ENCODE results near the gene AMBRA1.
"Not testable (repeated sequence)": the region's sequence is repeated elsewhere in the genome, so short reads cannot be mapped to it uniquely, and the experiment has no call there.

The AMBRA1 gene

DNA sequence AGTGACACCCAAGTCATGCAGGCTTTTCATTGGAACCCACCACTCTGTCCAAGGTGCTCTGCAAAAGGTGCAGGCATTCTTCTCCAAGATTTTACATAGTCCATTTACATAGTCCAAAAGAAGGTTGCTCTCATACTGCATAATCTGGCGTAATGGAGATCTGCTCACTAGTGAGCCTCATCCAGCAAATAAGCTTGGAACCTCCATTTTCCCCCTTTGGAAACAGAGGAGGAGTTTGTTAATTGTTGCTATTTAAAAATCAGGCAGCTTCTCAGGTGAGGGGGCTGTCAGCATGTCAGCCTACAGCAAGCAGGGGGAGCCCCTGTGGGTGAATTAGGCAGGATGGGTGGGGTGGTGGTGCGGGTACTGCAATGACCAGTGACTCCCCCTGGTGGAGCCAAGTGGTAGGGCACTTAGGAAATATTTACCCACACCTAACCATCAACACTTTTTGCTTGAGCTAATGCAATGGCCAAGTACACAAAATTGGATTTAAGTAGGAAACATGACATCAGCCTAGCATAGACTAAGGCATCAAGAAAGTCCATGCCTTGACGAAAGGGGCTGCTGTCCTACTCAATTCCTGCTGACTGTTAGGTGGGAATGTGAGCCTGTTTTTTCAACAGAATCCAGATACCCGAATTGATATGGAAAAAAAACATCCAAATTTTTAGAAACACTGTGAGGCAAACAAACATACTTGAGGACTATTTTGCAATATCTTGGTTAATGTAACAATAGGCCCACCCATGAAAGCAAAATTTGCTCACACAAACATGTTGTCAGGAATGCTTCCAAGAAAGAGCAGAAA is 64.5 kb downstream of the AMBRA1 start:
- peak; percentile 64 for DNase-seq

DNA sequence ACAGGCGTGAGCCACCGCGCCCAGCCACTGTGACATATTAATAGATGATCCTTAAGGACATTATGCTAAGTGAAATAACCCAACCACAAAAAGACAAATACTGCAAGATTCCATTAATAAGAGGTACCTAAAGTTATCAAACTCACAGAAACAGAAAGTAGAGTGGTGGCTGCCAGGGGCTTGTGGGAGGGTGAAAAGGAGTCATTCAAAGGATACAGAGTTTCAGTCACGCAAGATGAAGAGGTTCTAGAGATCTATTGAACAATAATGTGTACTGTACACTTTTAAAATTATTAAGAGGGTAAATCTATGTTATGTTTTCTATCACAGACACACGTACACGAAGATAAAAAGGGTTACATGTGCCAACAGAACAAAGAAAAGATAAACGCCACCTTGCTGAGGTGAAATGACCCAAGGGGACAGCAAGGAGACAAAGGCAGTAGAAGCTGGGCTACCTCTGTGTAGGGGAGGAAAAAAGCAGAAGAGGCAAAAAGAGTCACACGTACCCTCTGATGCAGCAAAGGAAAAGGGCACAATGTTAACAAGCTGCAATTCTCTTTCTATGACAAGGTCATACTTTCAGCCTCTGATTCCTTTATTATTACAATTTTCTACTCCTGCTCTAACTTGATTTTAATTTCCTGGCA is 65.3 kb downstream of the AMBRA1 start:
- DNase-seq = no peak

DNA sequence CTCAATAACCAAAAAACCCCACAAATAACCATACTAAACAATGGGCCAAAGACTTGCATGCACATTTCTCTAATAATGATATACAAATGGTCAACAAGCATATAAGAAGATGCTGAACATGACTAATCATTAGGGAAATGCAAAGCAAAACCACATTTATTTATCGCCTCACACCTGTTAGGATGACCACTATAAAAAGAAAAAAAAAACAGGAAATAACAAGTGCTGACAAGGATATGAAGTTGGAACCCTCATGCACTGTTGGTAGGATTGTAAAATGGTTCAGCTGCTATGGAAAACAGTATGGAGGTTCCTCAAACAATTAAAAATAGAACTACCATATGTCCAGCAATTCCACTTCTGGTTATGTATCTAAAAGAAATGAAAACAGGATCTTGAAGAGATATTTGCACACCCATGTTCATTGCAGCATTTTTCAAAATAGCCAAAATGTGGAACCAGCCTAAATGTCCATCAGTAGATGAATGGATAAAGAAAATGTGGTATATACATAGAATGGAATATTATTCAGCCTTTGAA is 66.2 kb downstream of the AMBRA1 start:
- DNase-seq = no peak

DNA sequence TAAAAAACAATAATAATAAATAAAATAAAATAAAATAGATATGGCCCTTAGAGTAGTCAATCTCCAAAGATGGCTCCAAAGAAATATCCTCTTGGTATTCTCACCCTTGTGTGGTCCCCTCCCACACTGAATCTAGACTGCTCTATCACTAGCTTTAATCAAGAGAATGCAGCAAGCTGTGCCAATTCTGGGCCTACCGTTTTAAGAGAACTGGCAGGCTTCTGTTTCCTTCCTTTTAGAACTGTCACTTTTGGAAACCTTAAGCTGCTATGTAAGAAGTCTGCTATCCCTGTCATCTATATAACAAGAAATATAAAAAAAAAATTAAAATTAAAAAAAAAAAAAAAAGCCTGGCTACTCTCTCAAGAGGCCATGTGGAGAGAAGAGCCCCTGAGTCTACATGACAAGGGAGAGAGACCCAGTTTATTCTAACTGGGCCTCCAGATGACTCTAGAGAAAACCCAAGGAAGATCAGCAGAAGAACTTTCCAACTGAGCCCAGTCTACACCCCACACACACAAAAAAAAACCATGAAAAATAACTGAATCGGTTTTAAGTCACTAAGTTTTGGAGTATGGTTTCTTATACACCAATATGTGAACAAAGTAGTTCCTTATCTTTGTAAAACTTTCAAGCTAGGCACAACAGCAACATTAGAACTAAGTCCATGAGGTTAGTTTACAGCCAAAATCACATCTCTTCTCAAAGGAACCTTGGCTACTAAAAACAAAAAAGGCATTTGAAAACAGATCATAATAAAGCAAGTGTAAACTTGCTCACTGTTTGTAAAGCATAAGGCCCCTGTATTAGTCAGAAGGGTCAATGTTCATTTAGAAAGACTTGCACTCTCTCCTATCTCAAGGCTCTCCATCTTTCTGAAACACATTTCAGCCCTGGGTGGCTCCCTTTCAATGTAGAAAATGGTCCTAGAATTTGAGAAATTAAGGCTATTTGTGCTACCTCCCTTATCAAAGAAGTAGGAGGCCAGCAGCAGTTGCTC is 67.3 kb downstream of the AMBRA1 start:
- no peak for DNase-seq

DNA sequence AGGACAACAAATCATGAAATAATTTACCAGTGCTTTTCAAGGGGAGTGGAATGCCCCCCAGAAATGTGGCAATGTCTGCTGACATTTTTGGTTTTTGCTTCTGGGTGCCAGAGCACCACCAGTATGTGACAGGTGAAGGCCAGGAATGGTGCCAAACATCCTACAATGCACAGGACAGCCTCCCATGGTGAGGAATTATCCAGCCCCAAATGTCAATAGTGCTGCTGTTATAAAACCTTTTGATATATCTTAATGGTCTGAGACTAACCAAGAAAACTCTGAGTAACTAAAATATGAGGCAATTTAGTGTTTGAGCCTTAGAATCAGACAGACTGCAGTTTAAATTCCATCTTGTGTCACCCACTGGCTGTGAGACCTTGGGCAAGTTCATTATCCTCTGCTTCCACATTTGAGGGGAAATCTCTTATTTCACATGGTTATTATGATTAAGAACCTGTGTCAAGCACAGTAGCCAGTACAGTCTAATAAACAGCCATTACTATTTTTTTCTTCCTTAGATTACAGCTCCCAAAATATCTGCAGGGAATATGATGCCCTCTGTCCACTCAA is 69.5 kb downstream of the AMBRA1 start:
- DNase-seq = no peak

DNA sequence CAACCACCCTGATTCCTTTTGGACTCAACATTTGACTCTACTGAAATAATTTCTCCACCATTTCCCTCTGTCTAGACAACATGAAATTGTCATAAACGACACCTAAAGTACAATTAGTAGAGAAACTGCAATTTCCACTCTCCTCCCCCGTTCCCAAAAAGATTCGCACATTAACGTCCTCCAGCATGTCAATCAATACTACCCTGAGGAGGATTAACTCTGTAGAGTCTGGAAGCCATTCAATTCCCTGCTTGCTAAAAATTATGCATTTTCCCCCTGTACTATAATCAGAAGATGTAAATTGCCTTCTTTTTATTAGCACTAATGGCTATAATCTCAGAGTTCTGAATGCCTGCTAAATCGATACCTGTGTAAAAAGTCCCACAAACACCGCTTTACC is 70.5 kb downstream of the AMBRA1 start:
- no peak for DNase-seq

DNA sequence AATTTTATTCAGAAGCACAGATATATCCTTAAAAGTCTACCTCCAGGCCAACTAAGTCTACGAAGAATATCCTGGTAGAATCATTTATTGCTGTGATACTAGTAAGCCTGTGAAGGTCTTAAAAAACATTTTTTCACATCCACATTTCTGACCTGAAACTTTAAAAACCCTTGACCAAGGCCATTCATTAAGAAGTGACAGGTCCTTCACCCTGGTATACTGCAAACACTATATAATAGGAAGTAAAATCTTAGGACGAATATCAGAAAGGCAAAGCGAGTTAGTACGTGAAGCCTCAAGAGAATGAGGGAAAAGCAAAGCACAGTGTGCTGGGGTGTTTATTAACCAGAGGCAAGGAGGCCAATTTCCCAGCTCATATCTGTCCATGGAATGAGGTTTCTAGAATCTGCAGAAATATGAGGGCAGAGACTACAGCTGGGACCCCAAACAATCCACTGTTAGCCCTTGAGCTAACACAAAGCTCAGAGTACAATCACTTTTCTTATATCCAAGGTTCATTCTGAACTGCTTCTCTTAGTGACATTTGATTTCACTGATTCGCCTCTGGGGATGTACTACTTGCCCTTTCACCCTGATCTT is 71.0 kb downstream of the AMBRA1 start:
- no peak for DNase-seq

DNA sequence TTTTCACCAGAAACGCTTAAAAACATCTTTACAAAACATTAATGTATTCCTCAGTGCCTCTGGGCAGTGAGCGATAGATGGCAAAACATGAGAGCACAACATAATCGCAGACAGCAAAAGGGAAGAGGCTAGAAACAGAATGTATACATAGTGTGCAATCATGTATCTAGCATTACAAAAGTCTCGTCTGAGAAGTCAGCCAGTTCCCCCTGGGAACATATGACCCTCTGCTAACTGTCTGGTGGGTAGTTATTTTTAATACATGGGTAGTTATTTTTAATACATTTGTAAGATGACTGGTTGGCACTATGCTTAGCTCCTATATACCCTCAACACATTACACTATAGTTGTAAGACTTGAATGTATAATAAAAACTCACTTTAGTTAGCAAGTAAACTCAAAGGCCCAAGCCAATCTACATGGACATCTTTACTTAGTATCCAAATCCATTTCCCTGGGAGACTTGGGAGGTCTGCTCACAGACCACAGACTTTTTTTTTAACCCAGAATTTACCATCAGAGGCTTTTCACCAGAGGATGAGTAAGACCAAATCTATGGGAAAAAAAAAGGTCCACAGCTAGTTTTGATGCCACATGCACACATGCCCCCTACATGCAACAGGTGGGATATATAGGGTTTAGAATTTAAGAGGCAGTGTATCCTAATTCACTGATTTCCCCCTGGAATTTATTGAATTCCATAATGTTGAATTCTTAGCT is 71.7 kb downstream of the AMBRA1 start:
- DNase-seq = no peak

DNA sequence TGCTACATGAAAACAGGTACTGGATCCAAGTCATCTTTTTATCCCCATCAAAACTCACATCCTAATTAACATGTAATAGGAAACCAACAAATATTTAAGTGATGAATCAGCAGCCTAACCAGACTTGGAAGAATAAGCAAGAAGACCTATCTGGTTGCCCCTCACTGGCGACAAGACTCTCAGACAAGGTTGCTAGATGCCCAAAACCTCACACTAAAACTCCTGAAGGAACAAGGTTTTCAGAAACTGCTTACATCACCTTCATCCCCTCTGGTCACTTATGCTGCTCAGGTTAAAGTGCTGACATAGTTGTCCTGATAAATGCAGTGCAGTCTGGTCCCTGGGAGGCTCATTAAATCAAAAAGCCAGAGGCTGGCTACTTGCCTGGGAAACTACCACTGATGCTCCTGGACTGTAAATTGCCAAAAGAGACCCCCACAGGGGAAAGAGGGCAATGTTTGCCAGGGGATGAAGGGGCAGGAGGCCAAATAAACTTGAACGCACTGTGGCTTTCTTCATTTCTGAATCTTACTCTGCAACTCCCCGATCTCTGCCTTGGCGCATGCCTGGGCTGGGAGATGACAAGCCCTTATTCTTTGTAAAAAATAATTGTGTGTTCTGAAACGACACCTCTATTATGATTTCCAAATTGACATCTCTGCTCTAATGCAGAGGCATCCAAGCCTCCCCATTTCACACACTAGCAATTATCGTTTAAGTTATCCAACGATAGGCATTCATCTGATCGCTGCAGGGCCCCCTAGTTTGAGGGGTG is 72.7 kb downstream of the AMBRA1 start:
- DNase-seq = no peak

DNA sequence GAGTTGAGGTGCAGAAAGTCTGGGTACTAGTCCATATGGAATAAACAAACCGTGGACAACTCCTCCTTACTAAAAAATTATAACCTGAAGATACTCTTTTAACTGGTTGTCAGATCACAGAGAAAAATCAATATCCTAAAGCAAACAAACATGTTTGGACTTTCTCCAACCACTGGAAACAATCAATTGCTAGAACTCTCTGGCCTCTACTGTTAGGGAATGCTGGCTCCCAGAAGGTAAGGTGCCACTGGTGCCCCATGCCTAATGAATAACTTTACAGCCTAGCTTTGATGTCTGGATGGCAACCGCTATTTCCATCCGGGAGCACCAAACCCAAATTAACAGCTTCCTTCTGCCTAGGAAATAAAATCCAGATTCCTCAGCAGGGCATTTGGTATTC is 74.5 kb downstream of the AMBRA1 start:
- no peak for DNase-seq

DNA sequence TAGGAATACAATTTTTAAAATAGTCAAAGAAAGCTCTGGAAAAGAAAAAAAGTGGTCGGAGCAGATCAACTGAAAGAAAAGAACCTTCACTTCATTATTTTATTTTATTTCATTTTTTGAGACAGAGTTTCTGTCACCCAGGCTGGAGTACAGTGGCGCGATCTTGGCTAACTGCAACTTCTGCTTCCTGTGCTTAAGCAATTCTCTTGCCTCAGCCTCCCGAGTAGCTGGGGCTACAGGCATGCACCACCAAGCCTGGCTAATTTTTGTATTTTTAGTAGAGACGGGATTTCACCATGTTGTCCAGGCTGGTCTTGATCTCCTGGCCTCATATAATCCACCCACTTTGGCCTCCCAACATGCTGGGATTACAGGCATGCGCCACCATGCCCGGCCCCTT is 74.9 kb downstream of the AMBRA1 start:
- not testable (repeated sequence) for DNase-seq

DNA sequence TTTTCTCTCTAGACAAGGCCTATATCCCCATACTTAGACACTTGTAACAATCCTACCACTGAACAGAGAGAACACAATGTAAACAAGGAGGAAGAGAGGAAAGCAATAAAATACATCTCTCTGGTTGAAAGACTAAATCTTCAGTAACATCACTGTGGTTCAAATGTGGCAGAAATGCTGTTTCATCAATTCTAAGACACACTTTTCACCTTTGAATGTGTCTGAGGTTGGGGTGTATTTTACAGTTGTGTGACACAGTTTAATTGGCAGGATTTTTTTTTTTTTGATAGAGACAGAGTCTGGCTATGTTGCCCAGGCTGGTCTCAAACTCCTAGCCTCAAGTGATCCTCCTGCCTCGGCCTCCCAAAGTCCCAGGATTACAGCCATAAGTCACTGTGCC is 79.5 kb downstream of the AMBRA1 start:
- DNase-seq = no peak

DNA sequence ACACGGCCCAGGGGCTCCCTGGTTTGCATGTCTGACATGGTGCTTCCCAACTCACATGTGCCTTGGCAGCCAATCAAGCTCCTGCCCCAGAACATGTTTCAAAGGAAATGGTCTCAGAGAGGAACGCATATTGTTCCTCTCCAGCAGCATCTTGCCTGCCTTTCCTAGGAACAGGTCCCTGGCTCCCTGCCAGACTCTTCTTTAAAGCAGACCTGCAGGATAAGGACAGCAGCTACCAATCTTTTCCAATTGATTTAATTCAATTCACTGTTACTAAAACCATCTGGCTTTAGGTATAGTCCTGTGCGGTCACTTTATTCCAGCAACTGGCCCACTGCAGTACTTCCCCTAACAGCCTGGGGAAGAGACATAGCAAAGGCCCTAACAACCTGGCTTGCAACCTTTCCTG is 79.9 kb downstream of the AMBRA1 start:
- DNase-seq = no peak

DNA sequence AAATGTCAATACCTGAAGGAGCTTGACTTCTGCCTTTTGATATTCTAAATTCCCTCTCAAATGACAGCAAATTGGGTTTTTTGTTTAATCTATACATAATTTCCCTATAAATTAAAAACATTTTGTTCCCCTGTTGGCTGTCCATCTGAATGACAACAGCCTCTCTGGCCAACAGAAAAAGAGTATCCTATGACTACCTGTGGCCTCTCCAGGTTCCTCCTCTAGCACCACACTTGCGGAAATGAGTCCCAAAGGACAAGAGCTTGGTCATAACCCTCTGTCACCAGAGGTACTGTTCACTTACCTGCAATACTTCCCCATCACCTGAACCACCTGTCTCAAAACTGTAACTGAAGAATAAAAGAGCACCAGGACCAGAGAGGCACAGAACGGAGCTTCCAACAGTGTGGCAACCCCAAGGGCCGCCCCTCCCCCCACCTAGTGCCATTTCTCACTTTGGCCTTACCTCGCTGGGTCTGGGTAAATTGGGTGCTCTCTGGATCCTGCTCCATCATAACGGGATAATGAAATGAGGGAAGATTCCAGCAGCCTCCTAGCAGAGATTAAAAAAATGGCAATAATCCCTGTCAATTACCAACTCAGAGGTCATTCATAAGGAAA is 81.5 kb downstream of the AMBRA1 start:
- DNase-seq = no peak

DNA sequence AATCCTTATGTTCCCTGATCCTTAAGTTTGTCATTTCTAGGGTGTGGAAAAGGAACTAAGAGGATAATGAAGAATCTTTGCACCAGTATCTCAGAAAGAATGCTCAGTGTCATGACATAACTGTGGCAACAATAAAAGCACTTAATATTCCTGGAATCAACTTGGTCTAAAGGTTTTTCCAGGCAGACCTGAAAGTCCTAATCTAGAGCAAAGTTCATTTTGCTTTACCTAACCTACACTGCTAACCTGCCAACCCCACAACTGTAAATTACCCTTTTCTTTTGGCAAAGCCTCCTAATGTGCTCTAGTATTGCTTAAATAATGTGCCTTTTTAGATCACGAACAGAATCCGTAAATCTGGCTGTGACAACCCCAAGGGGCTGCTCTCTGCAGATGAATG is 82.5 kb downstream of the AMBRA1 start:
- no peak for DNase-seq

DNA sequence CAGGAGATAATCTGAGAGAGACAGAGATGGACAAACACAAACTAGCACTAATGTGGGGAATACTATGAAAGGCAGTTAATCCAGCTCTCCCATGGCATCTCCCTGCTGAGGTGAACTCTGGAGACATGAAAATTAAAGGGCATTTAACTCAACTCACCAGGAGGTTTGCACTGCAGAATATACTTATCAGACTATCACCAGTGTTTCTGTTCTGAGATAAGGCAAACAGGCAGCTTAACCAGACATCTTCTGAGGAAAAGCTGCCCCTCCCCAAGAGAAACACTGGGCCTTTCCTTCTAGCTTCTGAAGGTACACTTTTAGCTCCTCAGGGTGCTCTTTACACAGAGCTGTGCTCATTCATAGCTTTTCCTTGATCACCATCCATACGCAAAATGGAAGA is 85.5 kb downstream of the AMBRA1 start:
- no peak for DNase-seq

DNA sequence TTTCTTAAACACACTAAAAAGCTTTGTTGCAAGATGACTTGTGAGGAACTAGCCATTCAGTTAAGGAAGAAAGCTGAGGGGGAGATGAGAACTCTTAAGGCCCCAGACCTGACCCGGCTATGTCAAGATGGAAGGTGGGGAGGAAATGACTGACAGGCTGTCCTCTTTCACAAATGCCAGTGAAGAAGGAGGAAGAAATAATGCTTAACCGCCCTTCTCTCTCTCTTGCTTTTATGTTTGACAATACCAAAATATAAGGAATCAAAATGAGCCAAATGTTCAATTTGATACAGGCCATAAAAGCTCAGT is 87.4 kb downstream of the AMBRA1 start:
- no peak for DNase-seq

DNA sequence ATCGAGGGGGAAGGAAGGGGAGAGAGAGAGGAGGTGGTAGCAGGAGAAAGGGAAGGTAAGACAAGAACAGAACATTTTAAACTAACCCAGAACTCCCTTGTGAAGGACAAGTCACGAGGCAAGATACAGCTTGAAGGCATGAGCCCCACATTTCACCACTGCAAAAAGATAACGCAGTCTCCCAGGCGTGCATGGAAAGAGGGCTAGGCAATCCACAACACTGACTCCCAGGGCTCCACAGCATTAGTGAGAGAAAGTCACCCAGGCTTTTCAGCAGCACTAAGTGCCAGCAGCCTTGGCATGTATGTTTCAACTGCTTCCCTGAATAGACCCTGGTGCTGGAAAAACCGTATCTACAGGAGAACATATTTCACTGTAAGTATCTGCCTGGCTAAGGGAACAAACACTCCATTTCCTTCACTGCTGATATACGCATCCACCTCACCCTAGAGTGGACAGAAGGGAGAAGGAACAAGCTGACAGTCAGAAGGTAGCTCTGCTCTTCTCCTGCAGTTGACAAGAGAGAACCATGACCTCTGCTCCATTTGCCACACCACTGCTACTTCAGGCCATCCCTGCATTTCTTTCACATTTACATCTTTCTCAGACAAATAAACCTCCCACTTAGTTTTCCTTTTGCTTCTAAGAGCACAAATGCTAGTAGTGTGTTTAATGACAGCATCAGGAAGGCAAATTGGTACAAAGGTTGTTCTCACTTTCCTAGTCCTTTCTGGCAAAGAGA is 87.9 kb downstream of the AMBRA1 start:
- no peak for DNase-seq

DNA sequence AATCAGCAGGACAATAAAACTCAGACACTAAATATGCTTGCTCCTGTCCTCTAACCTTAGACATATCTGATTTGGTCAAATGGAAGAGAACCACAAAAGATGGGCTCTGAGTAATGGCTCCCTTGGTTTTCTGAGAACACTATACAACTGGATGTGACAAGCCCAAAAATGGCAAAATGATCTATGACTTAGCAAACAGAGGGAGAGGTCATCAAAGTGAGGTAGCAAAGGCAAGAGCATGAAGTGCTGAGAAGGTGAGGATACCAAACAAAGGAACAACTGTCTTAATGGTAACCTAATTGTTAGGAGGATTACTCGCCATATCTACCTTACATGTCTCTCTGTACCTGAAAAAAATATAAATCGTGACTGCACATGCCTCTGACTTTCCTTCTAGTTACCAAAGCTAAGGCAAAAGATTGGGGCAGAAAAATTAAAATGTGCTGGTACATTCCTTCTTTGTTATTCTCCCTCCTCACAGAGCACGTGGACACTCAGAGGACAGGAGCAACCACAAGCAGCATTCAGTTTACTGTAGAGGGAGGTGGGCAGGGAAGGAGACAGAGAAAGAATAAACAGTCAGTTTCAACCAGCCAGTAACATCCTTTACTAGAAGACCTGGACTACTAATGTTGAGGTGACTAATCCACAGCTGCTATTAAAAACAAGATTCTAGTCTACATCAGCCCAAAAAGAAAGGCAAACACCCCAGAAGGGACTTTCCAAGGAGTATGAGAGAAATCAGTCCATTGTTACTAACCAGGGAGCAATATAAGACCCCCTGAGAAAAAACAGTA is 88.8 kb downstream of the AMBRA1 start:
- no peak for DNase-seq

Data from central memory CD4-positive, alpha-beta T cell (primary cell).